Measurements from ENCODE around the gene HOXD9. TPM values are rescaled to one million over a fixed set of nuclear protein-coding genes. Genes with fewer than 3 reads are reported as not detected.

HOXD9 gene
- total and polyA plus RNA-seq, 3 donors from 2014 or later = 8.2 to 21.2 (median 15.7) TPM

GRCh38 chr2:176135035-176135440 is 12.5 kb downstream of the HOXD9 start:
- no peaks in the 10 kb centered on the region for H3K36me3 ChIP-seq (ENCODE audit: low read depth, missing control alignments)
- TF ChIP-seq CTCF (IDR thresholded peaks at IDR 0.05) (no peak), POLR2A (IDR thresholded peaks at IDR 0.05) (no peak)
- intact Hi-C loops (cut with DNase I; ENCODE audit: low total_unique reads) = no loop called here
- H3K4me1 ChIP-seq = peaks cover 13% of the 10 kb centered on the region
- DNase-seq = no peak
- no peak overlapping the region for H3K4me3 ChIP-seq
- no peaks in the 10 kb centered on the region for H3K27me3 ChIP-seq
- H3K27ac ChIP-seq = peak overlapping the region; percentile 97 to 99
- H3K9me3 ChIP-seq = no peaks in the 10 kb centered on the region

- TF ChIP-seq CTCF (IDR thresholded peaks at IDR 0.05) (no peak), POLR2A (IDR thresholded peaks at IDR 0.05) (no peak)
- Histone ChIP-seq H3K27ac (peak overlapping the region; percentile 97 to 99), H3K4me3 (peak overlapping the region; percentile 87 to 89), H3K36me3 (ENCODE audit: low read depth, missing control alignments) (no peaks in the 10 kb centered on the region), H3K4me1 (peaks cover 13% of the 10 kb centered on the region), H3K9me3 (no peaks in the 10 kb centered on the region), H3K27me3 (no peaks in the 10 kb centered on the region)
- peak; percentile 72 for DNase-seq
- intact Hi-C loops (cut with DNase I; ENCODE audit: low total_unique reads) = no loop called here
- WGBS, 2 donors = 1 to 2% methylated on average over 28 to 70 of the region's 71 CpGs
These were observed 14.1 kb downstream of the HOXD9 start for GRCh38 chr2:176136374-176137251.

GRCh38 chr2:176137252-176137580 is 14.7 kb downstream of the HOXD9 start:
- Histone ChIP-seq H3K27ac (peak overlapping the region; percentile 97 to 99), H3K4me3 (peak overlapping the region; percentile 87 to 89), H3K27me3 (no peaks in the 10 kb centered on the region), H3K36me3 (ENCODE audit: low read depth, missing control alignments) (no peaks in the 10 kb centered on the region), H3K4me1 (peaks cover 13% of the 10 kb centered on the region), H3K9me3 (no peaks in the 10 kb centered on the region)
- no peak for TF ChIP-seq CTCF (IDR thresholded peaks at IDR 0.05)
- no peak for TF ChIP-seq POLR2A (IDR thresholded peaks at IDR 0.05)
- DNase-seq = no peak
- intact Hi-C loops (cut with DNase I; ENCODE audit: low total_unique reads) = no loop called here
- WGBS, 2 donors = 5 to 10% methylated on average over 2 of the region's 2 CpGs

GRCh38 chr2:176137906-176138305 is 15.4 kb downstream of the HOXD9 start:
- Histone ChIP-seq H3K36me3 (ENCODE audit: low read depth, missing control alignments) (no peaks in the 10 kb centered on the region), H3K4me1 (peaks cover 13% of the 10 kb centered on the region), H3K9me3 (no peaks in the 10 kb centered on the region), H3K4me3 (peak overlapping the region; percentile 87 to 89), H3K27me3 (no peaks in the 10 kb centered on the region), H3K27ac (peak overlapping the region; percentile 79 to 99)
- TF ChIP-seq CTCF (IDR thresholded peaks at IDR 0.05) (no peak), POLR2A (IDR thresholded peaks at IDR 0.05) (no peak)
- intact Hi-C loops (cut with DNase I; ENCODE audit: low total_unique reads) = no loop called here
- no peak for DNase-seq
- WGBS, 2 donors = 16 to 18% methylated on average over 8 of the region's 8 CpGs

GRCh38 chr2:176138526-176138922 is 16.0 kb downstream of the HOXD9 start:
- peak overlapping the region; percentile 79 to 99 for H3K27ac ChIP-seq
- no peaks in the 10 kb centered on the region for H3K27me3 ChIP-seq
- H3K4me3 ChIP-seq = peak overlapping the region; percentile 87 to 89
- TF ChIP-seq POLR2A (IDR thresholded peaks at IDR 0.05) (no peak), CTCF (IDR thresholded peaks at IDR 0.05) (no peak)
- H3K4me1 ChIP-seq = peaks cover 13% of the 10 kb centered on the region
- no peaks in the 10 kb centered on the region for H3K9me3 ChIP-seq
- no peak for DNase-seq
- no peaks in the 10 kb centered on the region for H3K36me3 ChIP-seq (ENCODE audit: low read depth, missing control alignments)
- intact Hi-C loops (cut with DNase I; ENCODE audit: low total_unique reads) = no loop called here
- WGBS, 2 donors = 10 to 21% methylated on average over 14 of the region's 14 CpGs

All from testis (tissue), 3 donors.